Erythroblast (primary cell): ENCODE measurements around the gene GABBR1.

Source experiments
- GATA1 ChIP-seq: IDR thresholded peaks from 2 replicates; pipeline ENCODE4 v1.6.1; 2011; ENCODE audit warnings: low read depth, mild to moderate bottlenecking, control low read depth, low read length, moderate library complexity
- POLR2A ChIP-seq: IDR thresholded peaks from 2 replicates; pipeline ENCODE4 v1.6.1; 2011; ENCODE audit warnings: mild to moderate bottlenecking, low read length

GRCh38 chr6:29517728-29518440, 115.1 kb downstream of the GABBR1 start:
- TF ChIP-seq POLR2A (no peak), GATA1 (no peak)
